Trophoblast cell (in vitro differentiated cells and primary cell): ENCODE measurements around the gene TFB1M.
"Not testable (repeated sequence)": the region's sequence is repeated elsewhere in the genome, so short reads cannot be mapped to it uniquely, and the experiment has no call there.

Source experiments
- DNase-seq, 2 donors: peaks; one replicate each; pipeline ENCODE4 v3.0.0-alpha.2; 2016
- H2AFZ ChIP-seq: 2 replicates; pipeline ENCODE4 v1.6.1; 2013; ENCODE audit warnings: low read length, moderate library complexity, mild to moderate bottlenecking; ENCODE audit not compliant: insufficient read depth, poor library complexity
- H2AK5ac ChIP-seq: 2 replicates; pipeline ENCODE4 v1.6.1; 2013; ENCODE audit warnings: mild to moderate bottlenecking, low read length
- H2BK120ac ChIP-seq: 2 replicates; pipeline ENCODE4 v1.6.1; 2013; ENCODE audit warnings: low read length, mild to moderate bottlenecking, moderate library complexity; ENCODE audit not compliant: insufficient read depth, poor library complexity
- H2BK12ac ChIP-seq: 2 replicates; pipeline ENCODE4 v1.6.1; 2013; ENCODE audit warnings: mild to moderate bottlenecking, low read length, moderate library complexity
- H2BK5ac ChIP-seq: 2 replicates; pipeline ENCODE4 v1.6.1; 2013; ENCODE audit warnings: low read length, low read depth, moderate library complexity, mild to moderate bottlenecking; ENCODE audit not compliant: poor library complexity
- H3K14ac ChIP-seq: 2 replicates; pipeline ENCODE4 v1.6.1; 2013; ENCODE audit warnings: mild to moderate bottlenecking, low read length
- H3K18ac ChIP-seq: 2 replicates; pipeline ENCODE4 v1.6.1; 2013; ENCODE audit warnings: mild to moderate bottlenecking, low read length
- H3K23ac ChIP-seq: 2 replicates; pipeline ENCODE4 v1.6.1; 2013; ENCODE audit warnings: low read length
- H3K27ac ChIP-seq: 2 replicates; pipeline ENCODE4 v1.5.1; 2013; ENCODE audit warnings: low read depth, mild to moderate bottlenecking, inconsistent platforms, low read length, moderate library complexity
- H3K27me3 ChIP-seq: 2 replicates; pipeline ENCODE4 v1.6.1; 2013; ENCODE audit warnings: inconsistent platforms, mild to moderate bottlenecking, low read length, moderate library complexity; ENCODE audit not compliant: insufficient read depth
- H3K36me3 ChIP-seq, 2 experiments: 1 replicate in 1 of 2; 2 replicates in 1 of 2; pipeline ENCODE4 v1.6.1; 2013; ENCODE audit warnings: low read length in 2 of 2, mild to moderate bottlenecking in 2 of 2, moderate library complexity in 1 of 2; ENCODE audit not compliant: insufficient read depth in 2 of 2, control insufficient read depth in 1 of 2
- H3K4ac ChIP-seq: 2 replicates; pipeline ENCODE4 v1.6.1; 2013; ENCODE audit warnings: low read depth, mild to moderate bottlenecking, low read length, moderate library complexity
- H3K4me1 ChIP-seq, 2 experiments: 1 replicate in 1 of 2; 2 replicates in 1 of 2; pipeline ENCODE4 v1.6.1; 2013; ENCODE audit warnings: low read length in 2 of 2, mild to moderate bottlenecking in 2 of 2, moderate library complexity in 1 of 2; ENCODE audit not compliant: insufficient read depth in 2 of 2, control insufficient read depth in 1 of 2
- H3K4me2 ChIP-seq: 2 replicates; pipeline ENCODE4 v1.6.1; 2013; ENCODE audit warnings: inconsistent platforms, mild to moderate bottlenecking, low read length, moderate library complexity
- H3K4me3 ChIP-seq: 2 replicates; pipeline ENCODE4 v1.5.1; 2013; ENCODE audit warnings: mild to moderate bottlenecking, low read depth, low read length, inconsistent platforms
- H3K79me1 ChIP-seq: one replicate; pipeline ENCODE4 v1.6.1; 2013; ENCODE audit warnings: low read length
- H3K79me2 ChIP-seq: 2 replicates; pipeline ENCODE4 v1.6.1; 2013; ENCODE audit warnings: low read length, mild to moderate bottlenecking; ENCODE audit not compliant: control insufficient read depth, insufficient read depth, poor library complexity
- H3K9ac ChIP-seq: 2 replicates; pipeline ENCODE4 v1.6.1; 2013; ENCODE audit warnings: mild to moderate bottlenecking, low read length
- H3K9me3 ChIP-seq: 2 replicates; pipeline ENCODE4 v1.6.1; 2013; ENCODE audit warnings: low read depth, mild to moderate bottlenecking, control low read depth, inconsistent platforms, low read length; ENCODE audit not compliant: insufficient read depth
- H4K12ac ChIP-seq: 2 replicates; pipeline ENCODE4 v1.6.1; 2013; ENCODE audit warnings: low read depth, mild to moderate bottlenecking, low read length, moderate library complexity
- H4K8ac ChIP-seq: 2 replicates; pipeline ENCODE4 v1.6.1; 2013; ENCODE audit warnings: low read depth, mild to moderate bottlenecking, low read length, moderate library complexity
- H4K91ac ChIP-seq: one replicate; pipeline ENCODE4 v1.6.1; 2013; ENCODE audit warnings: low read depth, mild to moderate bottlenecking, low read length, moderate library complexity
- WGBS: extraction: QIAGEN DNeasy Blood & Tissue Kit; methylation state at CpG from one replicate; pipeline ENCODE4 v1.1.7; 2013; ENCODE audit warnings: missing lambda C conversion rate; ENCODE audit not compliant: insufficient read length, insufficient coverage; ENCODE audit errors: extremely low coverage; 5-methylcytosine and 5-hydroxymethylcytosine counted together

The TFB1M gene

GRCh38 chr6:155218711-155219110 lies 95.6 kb downstream of the TFB1M start:
- not testable (repeated sequence) for H2BK12ac ChIP-seq, H3K79me2 ChIP-seq, H3K4me3 ChIP-seq, H4K8ac ChIP-seq, H2BK5ac ChIP-seq, H3K9me3 ChIP-seq, H2AK5ac ChIP-seq, H3K14ac ChIP-seq, H3K4me1 ChIP-seq, H4K91ac ChIP-seq, H4K12ac ChIP-seq, H3K23ac ChIP-seq, H3K9ac ChIP-seq, H3K36me3 ChIP-seq, H3K4me2 ChIP-seq, H3K27me3 ChIP-seq, DNase-seq, H2AFZ ChIP-seq, H3K27ac ChIP-seq, H2BK120ac ChIP-seq, H3K79me1 ChIP-seq, H3K18ac ChIP-seq, H3K4ac ChIP-seq
- no CpG with 5 or more reads among the region's 20 CpGs for WGBS

- Histone ChIP-seq H3K9me3 (no peaks in the 10 kb centered on the region), H2BK12ac (no peak overlapping the region), H3K36me3 (no peaks in the 10 kb centered on the region), H4K12ac (no peak overlapping the region), H3K27ac (no peak overlapping the region), H3K4me2 (no peak overlapping the region), H2AK5ac (no peak overlapping the region), H3K14ac (no peak overlapping the region), H3K79me2 (no peaks in the 10 kb centered on the region), H2BK5ac (no peak overlapping the region), H3K4me3 (no peak overlapping the region), H3K9ac (no peak overlapping the region), H3K4me1 (peaks cover 2 to 3% of the 10 kb centered on the region in 2 experiments), H3K79me1 (no peaks in the 10 kb centered on the region), H4K8ac (no peak overlapping the region), H2AFZ (no peak overlapping the region), H3K23ac (no peak overlapping the region), H4K91ac (no peak overlapping the region), H3K4ac (no peak overlapping the region), H2BK120ac (no peak overlapping the region), H3K18ac (no peak overlapping the region), H3K27me3 (no peaks in the 10 kb centered on the region)
- no CpG with 5 or more reads among the region's 11 CpGs for WGBS
- no peak for DNase-seq
These were observed 97.8 kb downstream of the TFB1M start for GRCh38 chr6:155216312-155217046.

- no peaks in the 10 kb centered on the region for H3K36me3 ChIP-seq
- no peak overlapping the region for H2AFZ ChIP-seq
- no peaks in the 10 kb centered on the region for H3K79me2 ChIP-seq
- no peak overlapping the region for H2BK120ac ChIP-seq
- no peak overlapping the region for H3K4me3 ChIP-seq
- no peak overlapping the region for H4K12ac ChIP-seq
- no peaks in the 10 kb centered on the region for H3K79me1 ChIP-seq
- H3K18ac ChIP-seq, result no peak overlapping the region
- WGBS, result no CpG with 5 or more reads among the region's 4 CpGs
- no peak overlapping the region for H2BK12ac ChIP-seq
- no peak overlapping the region for H3K4ac ChIP-seq
- peak in 1 of 2 donors; percentile 15 for DNase-seq
- no peak overlapping the region for H4K8ac ChIP-seq
- H3K4me1 ChIP-seq, result peaks cover 2 to 3% of the 10 kb centered on the region in 2 experiments
- no peak overlapping the region for H3K4me2 ChIP-seq
- no peak overlapping the region for H3K9ac ChIP-seq
- no peak overlapping the region for H3K14ac ChIP-seq
- H3K23ac ChIP-seq, result no peak overlapping the region
- no peaks in the 10 kb centered on the region for H3K27me3 ChIP-seq
- no peak overlapping the region for H4K91ac ChIP-seq
- no peak overlapping the region for H2BK5ac ChIP-seq
- H2AK5ac ChIP-seq, result no peak overlapping the region
- no peaks in the 10 kb centered on the region for H3K9me3 ChIP-seq
- no peak overlapping the region for H3K27ac ChIP-seq
These were observed 98.4 kb downstream of the TFB1M start for GRCh38 chr6:155215906-155216305.

- Histone ChIP-seq H4K91ac (no peak overlapping the region), H3K27me3 (no peaks in the 10 kb centered on the region), H2BK5ac (no peak overlapping the region), H3K4ac (no peak overlapping the region), H3K79me1 (no peaks in the 10 kb centered on the region), H3K27ac (no peak overlapping the region), H3K4me2 (no peak overlapping the region), H2BK120ac (no peak overlapping the region), H2BK12ac (no peak overlapping the region), H2AK5ac (no peak overlapping the region), H3K9me3 (no peaks in the 10 kb centered on the region), H3K79me2 (no peaks in the 10 kb centered on the region), H4K12ac (no peak overlapping the region), H2AFZ (no peak overlapping the region), H3K14ac (no peak overlapping the region), H3K36me3 (no peaks in the 10 kb centered on the region), H3K4me3 (no peak overlapping the region), H3K23ac (no peak overlapping the region), H3K9ac (no peak overlapping the region), H3K4me1 (peaks cover 2 to 3% of the 10 kb centered on the region in 2 experiments), H3K18ac (no peak overlapping the region), H4K8ac (no peak overlapping the region)
- WGBS, result no CpG with 5 or more reads among the region's 23 CpGs
- DNase-seq, result no peak
These were observed 100.5 kb downstream of the TFB1M start for GRCh38 chr6:155213611-155214372.
